ENCODE results near the gene ASCC3. TPM values are rescaled to one million over a fixed set of nuclear protein-coding genes. Genes with fewer than 3 reads are reported as not detected.

Gene ASCC3
- total RNA-seq, 4 donors from 2014 or later = 25.9 to 40.9 (median 31.3) TPM

- no peak overlapping the region for H3K27ac ChIP-seq
- no peak for DNase-seq (ENCODE audit: low spot score in 2 of 2)
- TF ChIP-seq EP300 (IDR thresholded peaks at IDR 0.05) (no peak), POLR2AphosphoS5 (IDR thresholded peaks at IDR 0.05) (no peak), CTCF (IDR thresholded peaks at IDR 0.05) (no peak), POLR2A (IDR thresholded peaks at IDR 0.05) (no peak)
- H3K36me3 ChIP-seq = no peaks in the 10 kb centered on the region
- H3K9me3 ChIP-seq = no peaks in the 10 kb centered on the region
- no peak overlapping the region for H3K4me3 ChIP-seq
- WGBS = 75% methylated on average over 1 of the region's 1 CpG
- peaks cover 57% of the 10 kb centered on the region for H3K27me3 ChIP-seq
- H3K4me1 ChIP-seq = no peaks in the 10 kb centered on the region
Measured at GRCh38 chr6:100473182-100473581, 407.9 kb downstream of the ASCC3 start.

- WGBS = 33% methylated on average over 3 of the region's 3 CpGs
- H3K27me3 ChIP-seq = peaks cover 62% of the 10 kb centered on the region
- TF ChIP-seq POLR2AphosphoS5 (IDR thresholded peaks at IDR 0.05) (no peak), POLR2A (IDR thresholded peaks at IDR 0.05) (no peak), EP300 (IDR thresholded peaks at IDR 0.05) (no peak), CTCF (IDR thresholded peaks at IDR 0.05) (no peak)
Measured at GRCh38 chr6:100472674-100473073, 408.5 kb downstream of the ASCC3 start.

GRCh38 chr6:100470422-100471120, 410.6 kb downstream of the ASCC3 start:
- H3K27ac ChIP-seq = no peak overlapping the region
- H3K9me3 ChIP-seq = no peaks in the 10 kb centered on the region
- no peak for DNase-seq (ENCODE audit: low spot score in 2 of 2)
- WGBS = 65% methylated on average over 5 of the region's 5 CpGs
- H3K4me1 ChIP-seq = no peaks in the 10 kb centered on the region
- no peaks in the 10 kb centered on the region for H3K36me3 ChIP-seq
- H3K27me3 ChIP-seq = peaks cover 80% of the 10 kb centered on the region
- no peak overlapping the region for H3K4me3 ChIP-seq
- TF ChIP-seq POLR2AphosphoS5 (IDR thresholded peaks at IDR 0.05) (no peak), CTCF (IDR thresholded peaks at IDR 0.05) (no peak), EP300 (IDR thresholded peaks at IDR 0.05) (no peak), POLR2A (IDR thresholded peaks at IDR 0.05) (no peak)

More at GRCh38 chr6:100472674-100473073, 408.5 kb downstream of the ASCC3 start:
- Histone ChIP-seq H3K4me3 (no peak overlapping the region), H3K4me1 (no peaks in the 10 kb centered on the region), H3K27ac (no peak overlapping the region), H3K36me3 (no peaks in the 10 kb centered on the region), H3K9me3 (no peaks in the 10 kb centered on the region)
- DNase-seq (ENCODE audit: low spot score in 2 of 2) = no peak

- TF ChIP-seq EP300 (IDR thresholded peaks at IDR 0.05) = no peak
- TF ChIP-seq POLR2A (IDR thresholded peaks at IDR 0.05) = no peak
- TF ChIP-seq CTCF (IDR thresholded peaks at IDR 0.05) = no peak
- TF ChIP-seq POLR2AphosphoS5 (IDR thresholded peaks at IDR 0.05) = no peak
- H3K4me3 ChIP-seq = no peak overlapping the region
- no peak for DNase-seq (ENCODE audit: low spot score in 2 of 2)
- H3K27me3 ChIP-seq = peaks cover 91% of the 10 kb centered on the region
- no peaks in the 10 kb centered on the region for H3K9me3 ChIP-seq
- no peak overlapping the region for H3K27ac ChIP-seq
- peaks cover 12% of the 10 kb centered on the region for H3K4me1 ChIP-seq
- WGBS = 36% methylated on average over 22 of the region's 44 CpGs
- no peaks in the 10 kb centered on the region for H3K36me3 ChIP-seq
Measured at GRCh38 chr6:100469101-100469859, 411.8 kb downstream of the ASCC3 start.

DNA sequence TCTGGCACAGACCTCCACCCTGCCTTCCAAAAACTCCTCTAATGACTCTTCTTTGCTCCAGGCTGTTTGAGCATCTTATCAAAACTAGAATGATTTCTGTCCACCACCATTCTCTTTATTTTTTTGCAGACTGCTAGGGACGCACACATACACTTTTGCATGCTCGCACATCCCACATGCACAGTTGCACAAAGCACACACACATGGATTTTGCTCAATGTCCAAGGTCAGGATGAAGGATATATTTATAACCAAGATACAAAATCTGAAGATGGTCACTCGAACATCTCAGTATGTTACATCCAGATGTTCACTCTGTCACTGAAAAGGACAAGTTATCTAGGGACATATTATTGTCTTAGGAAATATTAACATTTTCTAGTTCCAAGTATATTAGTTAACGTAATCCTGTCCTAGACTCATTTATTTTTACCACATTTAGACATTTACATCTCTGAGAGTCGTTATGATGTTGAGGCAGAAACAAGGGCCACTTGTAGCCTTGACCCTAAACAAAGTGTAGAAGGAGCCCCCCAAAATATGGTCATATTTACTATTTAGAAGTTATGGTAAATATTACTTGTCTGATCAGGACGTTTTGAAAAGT, 413.0 kb downstream of the ASCC3 start:
- no peak for DNase-seq (ENCODE audit: low spot score in 2 of 2)
- Histone ChIP-seq H3K27ac (no peak overlapping the region), H3K27me3 (peaks cover 93% of the 10 kb centered on the region), H3K36me3 (no peaks in the 10 kb centered on the region), H3K4me1 (peaks cover 16% of the 10 kb centered on the region), H3K4me3 (no peak overlapping the region), H3K9me3 (no peaks in the 10 kb centered on the region)
- TF ChIP-seq POLR2AphosphoS5 (IDR thresholded peaks at IDR 0.05) (no peak), POLR2A (IDR thresholded peaks at IDR 0.05) (no peak), EP300 (IDR thresholded peaks at IDR 0.05) (no peak), CTCF (IDR thresholded peaks at IDR 0.05) (no peak)
- WGBS = 43% methylated on average over 6 of the region's 6 CpGs
